ENCODE results near the gene HERC3.

GRCh38 chr4:88756149-88756548 is 163.9 kb downstream of the HERC3 start:
- no peak for TF ChIP-seq CTCF (IDR thresholded peaks at IDR 0.05; ENCODE audit: low read length)
- no peak for TF ChIP-seq EZH2 (IDR thresholded peaks at IDR 0.05; ENCODE audit: borderline replicate concordance, low read length)
